GM12878 (cell line): ENCODE measurements around the gene RALGAPB. TPM values are rescaled to one million over a fixed set of nuclear protein-coding genes. Genes with fewer than 3 reads are reported as not detected.

ENCODE experiments used
- ATAC-seq: fragments of 200-7000 bp; cut with Tn5 transposase; 3 replicates; pipeline ENCODE4 v1.9.1; 2020; ENCODE audit warnings: mild to moderate bottlenecking, moderate library complexity
- BruUV-seq: library from RNA; stranded (reverse); fragments of 400-500 nt; replicated peaks from 2 replicates; lab custom pipeline; 2021; lab: Mats Ljungman, UMichigan
- CTCF ChIA-PET: fragments of 300-600 bp; sonication (Branson Sonifier 250); formaldehyde crosslinking; extraction: SDS; loops from one replicate; lab custom pipeline; 2021; ENCODE audit warnings: inconsistent platforms; lab: Yijun Ruan, JAX
- POLR2A ChIA-PET: fragments of 350-600 bp; formaldehyde crosslinking; extraction: SDS; loops from one replicate; lab custom pipeline; 2021; ENCODE audit warnings: inconsistent platforms; lab: Charles Lee
- RAD21 ChIA-PET: fragments of 300-600 bp; sonication (Branson Sonifier 250); formaldehyde crosslinking; loops from one replicate; lab custom pipeline; 2023; ENCODE audit warnings: antibody characterized with exemption; ENCODE audit not compliant: unreplicated experiment; lab: Charles Lee
- SMC1A ChIA-PET: fragments of 300-600 bp; sonication (Branson Sonifier 250); formaldehyde crosslinking; loops from one replicate; lab custom pipeline; 2023; ENCODE audit not compliant: unreplicated experiment, uncharacterized antibody; lab: Charles Lee
- DNase-seq: peaks from one replicate; pipeline ENCODE4 v3.0.0-alpha.2; 2011; ENCODE audit warnings: low read depth, low spot score
- FAIRE-seq: peaks from 3 replicates; lab custom pipeline; 2011; peaks lifted over from hg19 to GRCh38; lab: Jason Lieb, UNC
- H2AFZ ChIP-seq: 2 replicates; pipeline ENCODE4 v1.6.0; 2011; ENCODE audit warnings: low read depth, low read length, control low read depth; ENCODE audit not compliant: control insufficient read depth
- H3K27ac ChIP-seq: 2 replicates; pipeline ENCODE4 v1.5.1; 2011; ENCODE audit warnings: control low read depth; ENCODE audit not compliant: control insufficient read depth, insufficient read depth
- H3K27me3 ChIP-seq, 2 experiments: replicated peaks in 1 of 2; 2 replicates each; pipeline versions ENCODE4 v1.6.0 to v1.6.1; 2011; ENCODE audit warnings: low read length in 1 of 2; ENCODE audit not compliant: control insufficient read depth in 2 of 2, insufficient read depth in 2 of 2
- H3K36me3 ChIP-seq, 2 experiments: 2 replicates each; pipeline ENCODE4 v1.5.1; 2011; ENCODE audit warnings: low read length in 1 of 2; ENCODE audit not compliant: control insufficient read depth in 2 of 2, insufficient read depth in 2 of 2
- H3K4me1 ChIP-seq: 2 replicates; pipeline ENCODE4 v1.6.1; 2011; ENCODE audit warnings: mild to moderate bottlenecking, low read length, moderate library complexity, mixed read lengths; ENCODE audit not compliant: control insufficient read depth, insufficient read depth
- H3K4me2 ChIP-seq: 2 replicates; pipeline ENCODE4 v1.6.0; 2011; ENCODE audit warnings: control low read depth; ENCODE audit not compliant: control insufficient read depth, insufficient read depth
- H3K4me3 ChIP-seq: fragments of 200-600 bp; sonication (generic); 2 replicates; pipeline ENCODE4 v1.5.1; 2016
- H3K79me2 ChIP-seq: 2 replicates; pipeline ENCODE4 v1.6.0; 2011; ENCODE audit warnings: low read length; ENCODE audit not compliant: control insufficient read depth, insufficient read depth
- H3K9ac ChIP-seq: 2 replicates; pipeline ENCODE4 v1.8.0; 2011; ENCODE audit warnings: low read length, control low read depth, mixed read lengths; ENCODE audit not compliant: control insufficient read depth, insufficient read depth
- H3K9me3 ChIP-seq: replicated peaks from 3 replicates; pipeline ENCODE4 v1.5.1; 2011; ENCODE audit warnings: mild to moderate bottlenecking, low read length; ENCODE audit not compliant: control insufficient read depth, insufficient read depth
- H4K20me1 ChIP-seq: 2 replicates; pipeline ENCODE4 v1.6.0; 2011; ENCODE audit not compliant: control insufficient read depth, insufficient read depth
- ATF7 ChIP-seq: fragments of 450-650 bp; IDR thresholded peaks from 2 replicates; pipeline ENCODE4 v1.6.1; 2016; ENCODE audit warnings: low read depth, mild to moderate bottlenecking
- CREM ChIP-seq: IDR thresholded peaks from 2 replicates; pipeline ENCODE4 v1.6.1; 2014; ENCODE audit warnings: antibody characterized with exemption, low read depth
- IKZF2 ChIP-seq, 2 experiments: fragments of 450-650 bp; IDR thresholded peaks; 2 replicates each; pipeline ENCODE4 v1.6.1; 2017; ENCODE audit warnings: mild to moderate bottlenecking in 2 of 2, moderate library complexity in 2 of 2
- MEF2A ChIP-seq: IDR thresholded peaks from 2 replicates; pipeline ENCODE4 v1.6.1; 2011; ENCODE audit warnings: low read depth, mild to moderate bottlenecking, low read length, moderate library complexity; ENCODE audit not compliant: insufficient read depth
- NR2F1 ChIP-seq: fragments of 450-650 bp; conservative IDR thresholded peaks from 2 replicates; pipeline ENCODE4 v1.6.1; 2017; ENCODE audit warnings: mild to moderate bottlenecking
- POLR2AphosphoS5 ChIP-seq: IDR thresholded peaks from 2 replicates; pipeline ENCODE4 v1.6.1; 2011; ENCODE audit warnings: mild to moderate bottlenecking, low read length, inconsistent platforms
- RBBP5 ChIP-seq: fragments of 200-600 bp; sonication (generic); conservative IDR thresholded peaks from 2 replicates; pipeline ENCODE4 v1.6.1; 2016
- TCF7 ChIP-seq: IDR thresholded peaks from 2 replicates; pipeline ENCODE4 v1.6.1; 2014; ENCODE audit warnings: antibody characterized with exemption, borderline replicate concordance
- YY1 ChIP-seq: IDR thresholded peaks from 2 replicates; pipeline ENCODE4 v1.6.1; 2011; ENCODE audit warnings: low read depth, mild to moderate bottlenecking, low read length
- WGBS: methylation state at CpG from one replicate; pipeline ENCODE4 v1.1.6; 2016; ENCODE audit warnings: low lambda C conversion rate; ENCODE audit not compliant: insufficient replicate concordance, insufficient coverage; ENCODE audit errors: missing lambda C conversion rate; 5-methylcytosine and 5-hydroxymethylcytosine counted together
- in situ Hi-C: fragments of 300-500 bp; cut with MboI; formaldehyde crosslinking; loops from 9 replicates; pipeline ENCODE4 v1.14.3; 2018; ENCODE audit warnings: mixed read lengths
- intact Hi-C: fragments of 100-400 bp; cut with micrococcal nuclease; formaldehyde crosslinking; loops from one replicate; pipeline ENCODE4 v1.14.2; 2022; ENCODE audit not compliant: unreplicated experiment
- polyA plus RNA-seq, 11 experiments: library from polyadenylated mRNA; depleted of rRNA in 4 of 11; unstranded in 6 of 11; stranded (reverse) in 5 of 11; fragments of >200 nt; fragmentation: Nextera tagmentation in 4 of 11; fragmentation: Illumina TruSeq in 1 of 11; extraction: Ambion mirVana in 4 of 11; extraction: Trizol in 1 of 11; gene quantifications; 1 replicate in 1 of 11; 2 replicates in 10 of 11; pipeline versions ENCODE4 v1.2.1 to v1.2.3, GENCODE V29; 2011 to 2016; ENCODE audit warnings: inconsistent platforms in 2 of 11, missing spikeins in 2 of 11, low read depth in 1 of 11
- total RNA-seq, 4 experiments: library from RNA; depleted of rRNA in 3 of 4; stranded (reverse); fragments of >200 nt in 3 of 4; fragmentation: Illumina TruSeq in 1 of 4; extraction: Trizol in 1 of 4; gene quantifications; 2 replicates each; pipeline versions ENCODE4 v1.2.1 to v1.2.3, GENCODE V29; 2013 to 2021
- TF ChIP-seq, protein P1 (sequence below): fragments of 450-650 bp; IDR thresholded peaks from 2 replicates; pipeline ENCODE4 v1.6.1; 2018; ENCODE audit warnings: mild to moderate bottlenecking, low read depth, moderate library complexity; ENCODE audit not compliant: partially characterized antibody

RALGAPB gene
- total and polyA plus RNA-seq, 10 of the 15 experiments (the other 5 are each of a cell fraction or from before 2014, with no cell fraction given): 3.7 to 23.2 (median 15.5) TPM

DNA sequence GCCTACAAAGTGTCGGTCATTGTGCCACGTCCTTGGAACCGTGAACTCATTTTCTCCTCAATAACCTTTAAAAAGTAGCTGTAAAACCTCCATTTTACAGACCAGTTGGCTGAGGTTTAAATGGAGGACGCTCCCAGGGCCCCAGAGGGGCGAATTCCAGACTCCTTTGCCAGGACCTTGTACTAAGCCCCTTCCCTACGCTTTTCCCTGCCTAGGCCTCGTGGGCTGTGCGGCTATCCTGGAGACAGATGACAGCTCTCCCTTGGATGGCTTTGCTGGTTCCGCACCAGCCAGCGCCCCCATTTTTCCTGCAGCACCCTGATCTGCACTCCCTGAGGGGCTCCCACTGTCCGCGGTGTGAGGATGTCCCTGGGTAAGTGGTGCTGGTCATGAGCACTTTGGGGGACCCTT is 25.4 kb upstream of the RALGAPB start:
- SMC1A ChIA-PET: interaction anchor here (0.7 to 6.1 kb wide), 4 partner anchors 13 to 28 kb away, joined by 3 to 27 read pairs (median 4); partner anchors contain the start of genes RALGAPB and SNHG17
- RAD21 ChIA-PET: interaction anchor here (1.7 to 3.3 kb wide), 3 partner anchors 12 to 25 kb away, joined by 5 to 11 read pairs (median 9); partner anchors contain the start of genes RALGAPB and SNHG17
- FAIRE-seq (no peak), ATAC-seq (peak; percentile 2; the same call in 2 of the 3 replicates), DNase-seq (no peak)
- 49% methylated on average over 12 of the region's 12 CpGs for WGBS
- in situ Hi-C loops (no loop called here), intact Hi-C loops (loop anchor here (2.0 to 5.0 kb wide), 2 partner anchors 26 to 300 kb away; partner anchors contain the start of genes ACTR5 and RALGAPB)
- H4K20me1 ChIP-seq: no peaks in the 10 kb centered on the region
- H3K4me1 ChIP-seq: peaks cover 11% of the 10 kb centered on the region
- peak overlapping the region; percentile 84 for H3K27ac ChIP-seq
- H2AFZ ChIP-seq: peak overlapping the region; percentile 87
- H3K4me2 ChIP-seq: peak overlapping the region; percentile 97
- H3K79me2 ChIP-seq: peaks cover 23% of the 10 kb centered on the region
- H3K9ac ChIP-seq: peak overlapping the region; percentile 98
- POLR2A ChIA-PET: interaction anchor here (0.8 to 4.0 kb wide), 6 partner anchors 10 to 26 kb away, joined by 3 to 45 read pairs (median 6); partner anchors contain the start of genes RALGAPB and SNHG17
- no peaks in the 10 kb centered on the region for H3K9me3 ChIP-seq
- H3K36me3 ChIP-seq: peaks cover 0 to 15% of the 10 kb centered on the region in 2 experiments; a peak in 1 of 4 replicates
- H3K4me3 ChIP-seq: peak overlapping the region; percentile 92
- no TSS peak for BruUV-seq
- no peak for TF ChIP-seq CREM
- TF ChIP-seq YY1: peak; percentile 79
- no peaks in the 10 kb centered on the region for H3K27me3 ChIP-seq
- CTCF ChIA-PET: interaction anchor here (0.6 to 5.3 kb wide), 12 partner anchors 8 to 305 kb away, joined by 3 to 112 read pairs (median 5); partner anchors contain the start of genes RALGAPB and SNHG17

DNA sequence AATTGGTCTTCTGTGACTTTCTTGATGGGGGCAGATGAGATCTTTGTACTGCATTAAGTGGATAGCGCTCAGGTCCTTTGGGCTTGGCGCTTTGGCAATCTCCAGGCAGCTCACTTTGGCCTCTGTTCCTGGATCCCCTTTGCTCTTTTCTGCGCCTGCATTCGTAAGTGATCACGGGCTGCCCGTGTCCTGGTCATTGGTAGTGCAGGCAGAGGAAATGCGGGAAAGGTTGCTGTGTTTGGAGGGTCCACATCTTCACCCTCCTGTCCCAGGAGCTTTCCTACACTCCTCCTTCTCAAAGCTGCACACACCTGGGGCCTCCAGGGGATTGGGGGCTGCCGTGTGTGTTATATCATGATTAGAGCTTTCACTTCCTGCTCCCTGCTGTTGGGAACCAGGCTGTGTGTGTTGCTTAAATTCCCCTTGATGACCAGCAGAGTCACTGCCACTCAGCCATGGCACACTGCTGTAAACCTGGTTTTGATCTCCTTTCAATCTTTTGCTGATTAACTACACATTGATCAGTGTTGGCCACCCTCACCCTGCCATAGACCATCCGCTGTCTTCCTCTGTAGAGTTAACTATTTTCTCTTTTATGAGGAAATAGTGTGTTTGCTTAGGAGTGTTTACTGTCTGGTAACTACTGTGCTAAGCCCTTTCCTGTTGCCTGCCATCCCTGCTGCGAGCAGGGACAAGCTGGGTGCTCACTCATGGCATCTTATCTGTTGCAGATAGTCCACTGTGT is 24.5 kb upstream of the RALGAPB start:
- 52% methylated on average over 10 of the region's 10 CpGs for WGBS
- H3K4me3 ChIP-seq: peak overlapping the region; percentile 92
- intact Hi-C loops: loop anchor here (2.0 to 5.0 kb wide), 2 partner anchors 25 to 299 kb away; partner anchors contain the start of genes ACTR5 and RALGAPB
- 0 out of 2 replicates have a peak, but pooled peaks have one; percentile 30 for TF ChIP-seq POLR2AphosphoS5
- peak; percentile 51 to 69; a peak in 3 of 4 replicates for TF ChIP-seq IKZF2 (IDR thresholded peaks at IDR 0.05)
- no peak for TF ChIP-seq RBBP5
- TF ChIP-seq TCF7: no peak
- no peak for TF ChIP-seq NR2F1
- no peak for TF ChIP-seq MEF2A
- TF ChIP-seq ATF7: 0 out of 2 replicates have a peak, but pooled peaks have one; percentile 16
- TF ChIP-seq, protein P1, sequence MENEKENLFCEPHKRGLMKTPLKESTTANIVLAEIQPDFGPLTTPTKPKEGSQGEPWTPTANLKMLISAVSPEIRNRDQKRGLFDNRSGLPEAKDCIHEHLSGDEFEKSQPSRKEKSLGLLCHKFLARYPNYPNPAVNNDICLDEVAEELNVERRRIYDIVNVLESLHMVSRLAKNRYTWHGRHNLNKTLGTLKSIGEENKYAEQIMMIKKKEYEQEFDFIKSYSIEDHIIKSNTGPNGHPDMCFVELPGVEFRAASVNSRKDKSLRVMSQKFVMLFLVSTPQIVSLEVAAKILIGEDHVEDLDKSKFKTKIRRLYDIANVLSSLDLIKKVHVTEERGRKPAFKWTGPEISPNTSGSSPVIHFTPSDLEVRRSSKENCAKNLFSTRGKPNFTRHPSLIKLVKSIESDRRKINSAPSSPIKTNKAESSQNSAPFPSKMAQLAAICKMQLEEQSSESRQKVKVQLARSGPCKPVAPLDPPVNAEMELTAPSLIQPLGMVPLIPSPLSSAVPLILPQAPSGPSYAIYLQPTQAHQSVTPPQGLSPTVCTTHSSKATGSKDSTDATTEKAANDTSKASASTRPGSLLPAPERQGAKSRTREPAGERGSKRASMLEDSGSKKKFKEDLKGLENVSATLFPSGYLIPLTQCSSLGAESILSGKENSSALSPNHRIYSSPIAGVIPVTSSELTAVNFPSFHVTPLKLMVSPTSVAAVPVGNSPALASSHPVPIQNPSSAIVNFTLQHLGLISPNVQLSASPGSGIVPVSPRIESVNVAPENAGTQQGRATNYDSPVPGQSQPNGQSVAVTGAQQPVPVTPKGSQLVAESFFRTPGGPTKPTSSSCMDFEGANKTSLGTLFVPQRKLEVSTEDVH: no peak

More for the DNA sequence above, 24.5 kb upstream of the RALGAPB start:
- BruUV-seq: no TSS peak
- Histone ChIP-seq H3K9ac (peak overlapping the region; percentile 98), H3K27me3 (no peaks in the 10 kb centered on the region), H4K20me1 (no peaks in the 10 kb centered on the region), H3K36me3 (peaks cover 0 to 15% of the 10 kb centered on the region in 2 experiments; a peak in 1 of 4 replicates), H3K79me2 (peaks cover 23% of the 10 kb centered on the region), H2AFZ (peak overlapping the region; percentile 10; the same call in 1 of the 2 replicates), H3K27ac (peak overlapping the region; percentile 84), H3K4me2 (peak overlapping the region; percentile 97), H3K9me3 (no peaks in the 10 kb centered on the region), H3K4me1 (peaks cover 15% of the 10 kb centered on the region)
- CTCF ChIA-PET: interaction anchor here (0.6 to 5.3 kb wide), 8 partner anchors 8 to 216 kb away, joined by 3 to 112 read pairs (median 5); partner anchors contain the start of genes RALGAPB and SNHG17
- SMC1A ChIA-PET: interaction anchor here (0.6 to 6.1 kb wide), 7 partner anchors 14 to 95 kb away, joined by 3 to 27 read pairs (median 3); partner anchors contain the start of genes RALGAPB and SNHG17
- RAD21 ChIA-PET: interaction anchor here (1.7 to 3.3 kb wide), 3 partner anchors 13 to 24 kb away, joined by 5 to 11 read pairs (median 9); partner anchors contain the start of genes RALGAPB and SNHG17
- POLR2A ChIA-PET: interaction anchor here (1.1 to 4.0 kb wide), 6 partner anchors 11 to 71 kb away, joined by 3 to 45 read pairs (median 4); partner anchors contain the start of genes RALGAPB and SNHG17
- in situ Hi-C loops: no loop called here
- DNase-seq (no peak), ATAC-seq (peak; percentile 84), FAIRE-seq (no peak)
